Keratinocyte (primary cell): ENCODE results near the gene TPCN1. TPM values are rescaled to one million over a fixed set of nuclear protein-coding genes. Genes with fewer than 3 reads are reported as not detected.

ENCODE experiments used
- DNase-seq: peaks from one replicate; pipeline ENCODE4 v3.0.0-alpha.2; 2011; ENCODE audit warnings: low read depth, missing footprints, low spot score
- FAIRE-seq: peaks from 2 replicates; lab custom pipeline; 2011; peaks lifted over from hg19 to GRCh38; lab: Jason Lieb, UNC
- H2AFZ ChIP-seq: 2 replicates; pipeline ENCODE4 v1.6.0; 2012; ENCODE audit warnings: low read length, control low read depth, inconsistent platforms; ENCODE audit not compliant: control insufficient read depth
- H3K27ac ChIP-seq: 2 replicates; pipeline ENCODE4 v1.5.1; 2011; ENCODE audit warnings: low read length; ENCODE audit not compliant: control insufficient read depth, insufficient read depth
- H3K27me3 ChIP-seq: 3 replicates; pipeline ENCODE4 v1.6.0; 2011; ENCODE audit warnings: low read length; ENCODE audit not compliant: control insufficient read depth, insufficient read depth; ENCODE audit errors: extremely low read depth
- H3K36me3 ChIP-seq, 2 experiments: 2 replicates in 1 of 2; 3 replicates in 1 of 2; pipeline ENCODE4 v1.5.1; 2011; ENCODE audit warnings: low read length in 2 of 2, mild to moderate bottlenecking in 1 of 2; ENCODE audit not compliant: control insufficient read depth in 2 of 2, insufficient read depth in 2 of 2; ENCODE audit errors: extremely low read depth in 1 of 2
- H3K4me1 ChIP-seq: 3 replicates; pipeline ENCODE4 v1.5.1; 2011; ENCODE audit warnings: low read length; ENCODE audit not compliant: control insufficient read depth, insufficient read depth; ENCODE audit errors: extremely low read depth
- H3K4me2 ChIP-seq: 3 replicates; pipeline ENCODE4 v1.6.0; 2011; ENCODE audit warnings: low read depth, low read length; ENCODE audit not compliant: control insufficient read depth, insufficient read depth; ENCODE audit errors: extremely low read depth
- H3K4me3 ChIP-seq, 3 experiments: fragments of 200-600 bp in 1 of 3; sonication (generic) in 1 of 3; 2 replicates in 2 of 3; 3 replicates in 1 of 3; pipeline ENCODE4 v1.5.1; 2011 to 2016; ENCODE audit warnings: low read length in 3 of 3, mild to moderate bottlenecking in 3 of 3, control low read depth in 2 of 3, inconsistent platforms in 1 of 3, low read depth in 1 of 3, mixed read lengths in 1 of 3, mixed run types in 1 of 3, moderate library complexity in 1 of 3; ENCODE audit not compliant: control insufficient read depth in 2 of 3, insufficient read depth in 2 of 3; ENCODE audit errors: extremely low read depth in 1 of 3
- H3K79me2 ChIP-seq: 2 replicates; pipeline ENCODE4 v1.6.0; 2012; ENCODE audit warnings: low read length; ENCODE audit not compliant: control insufficient read depth, insufficient read depth
- H3K9ac ChIP-seq: 3 replicates; pipeline ENCODE4 v1.6.0; 2011; ENCODE audit warnings: low read length; ENCODE audit not compliant: control insufficient read depth, insufficient read depth; ENCODE audit errors: extremely low read depth
- H3K9me1 ChIP-seq: 3 replicates; pipeline ENCODE4 v1.6.0; 2011; ENCODE audit warnings: low read length; ENCODE audit not compliant: control insufficient read depth, insufficient read depth; ENCODE audit errors: extremely low read depth
- H3K9me3 ChIP-seq: 2 replicates; pipeline ENCODE4 v1.5.1; 2012; ENCODE audit warnings: low read depth, low read length; ENCODE audit not compliant: control insufficient read depth
- H4K20me1 ChIP-seq: 3 replicates; pipeline ENCODE4 v1.6.0; 2011; ENCODE audit warnings: low read length; ENCODE audit not compliant: control insufficient read depth, insufficient read depth; ENCODE audit errors: extremely low read depth
- CTCF ChIP-seq, 3 experiments: IDR thresholded peaks in 1 of 3; conservative IDR thresholded peaks in 1 of 3; optimal IDR thresholded peaks in 1 of 3; 2 replicates in 2 of 3; 3 replicates in 1 of 3; pipeline versions ENCODE3 to v1.5.1; 2011; ENCODE audit warnings: low read length in 3 of 3, mild to moderate bottlenecking in 3 of 3, moderate library complexity in 2 of 3, control low read depth in 1 of 3, inconsistent platforms in 1 of 3; ENCODE audit not compliant: insufficient read depth in 2 of 3; ENCODE audit errors: extremely low read depth in 1 of 3
- EZH2 ChIP-seq: IDR thresholded peaks from one replicate; pipeline ENCODE4 v1.6.1; 2012; ENCODE audit warnings: inconsistent platforms, mild to moderate bottlenecking, low read length, moderate library complexity
- dilution Hi-C: fragments of 300-500 bp; cut with MboI; formaldehyde crosslinking; loops from one replicate; pipeline ENCODE4 v1.7.0; 2020; ENCODE audit warnings: low sequenced_read_pairs; ENCODE audit not compliant: extremely low pct_ligation_motif_present
- polyA plus RNA-seq, 5 experiments: library from polyadenylated mRNA; depleted of rRNA in 3 of 5; stranded (reverse) in 3 of 5; stranded (forward) in 1 of 5; unstranded in 1 of 5; fragments of >200 nt; gene quantifications; 1 replicate in 1 of 5; 2 replicates in 3 of 5; 3 replicates in 1 of 5; pipeline versions ENCODE4 v1.2.1 to v1.2.3, GENCODE V29; 2011 to 2012; ENCODE audit warnings: missing spikeins in 2 of 5, low read depth in 1 of 5, low replicate concordance in 1 of 5

Gene TPCN1
- polyA plus RNA-seq, 1 donor (not counting 4 experiments of a cell fraction or from before 2014, with no cell fraction given), result 6.8 TPM

DNA sequence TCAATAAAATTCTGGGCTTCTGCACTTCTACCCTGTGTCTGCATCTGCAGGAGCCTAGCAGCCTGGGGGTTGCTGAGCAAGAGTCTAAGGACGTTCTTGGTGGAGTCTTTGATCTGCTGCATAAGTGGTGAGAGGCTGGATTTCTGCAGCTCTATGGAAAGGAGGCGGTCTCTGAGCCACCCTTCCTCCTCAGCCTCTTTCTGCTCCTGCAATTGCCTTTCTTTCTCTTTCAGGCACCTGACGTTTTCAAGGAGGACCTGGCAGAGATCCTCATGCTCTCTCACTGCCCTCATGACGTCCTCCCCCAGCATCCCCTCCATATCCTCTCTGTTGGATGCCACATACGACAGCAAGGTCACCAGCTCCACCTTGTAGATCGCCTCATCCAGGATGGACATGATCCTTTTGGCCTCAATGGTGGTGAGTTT is 13.6 kb upstream of the TPCN1 start:
- dilution Hi-C loops, result no loop called here
- H3K27ac ChIP-seq, result no peak overlapping the region
- H2AFZ ChIP-seq, result no peak overlapping the region
- FAIRE-seq (no peak), DNase-seq (no peak)
- H3K36me3 ChIP-seq, result no peaks in the 10 kb centered on the region
- no peaks in the 10 kb centered on the region for H3K4me1 ChIP-seq
- no peak overlapping the region for H3K9ac ChIP-seq
- no peak for TF ChIP-seq CTCF (optimal IDR thresholded peaks at IDR 0.05 in 1 of 3, IDR thresholded peaks at IDR 0.05 in 1 of 3, conservative IDR thresholded peaks at IDR 0.05 in 1 of 3; ENCODE audit: extremely low read depth in 1 of 3, insufficient read depth in 2 of 3, low read length in 3 of 3)
- no peak for TF ChIP-seq EZH2
- no peak overlapping the region for H3K4me2 ChIP-seq
- no peaks in the 10 kb centered on the region for H3K9me1 ChIP-seq
- no peaks in the 10 kb centered on the region for H3K27me3 ChIP-seq
- H3K4me3 ChIP-seq, result no peak overlapping the region
- no peaks in the 10 kb centered on the region for H3K9me3 ChIP-seq
- H4K20me1 ChIP-seq, result no peaks in the 10 kb centered on the region
- H3K79me2 ChIP-seq, result no peaks in the 10 kb centered on the region

- no peaks in the 10 kb centered on the region for H3K4me1 ChIP-seq
- DNase-seq (no peak), FAIRE-seq (no peak)
- H3K27me3 ChIP-seq, result no peaks in the 10 kb centered on the region
- no peak overlapping the region for H3K4me3 ChIP-seq
- no peaks in the 10 kb centered on the region for H3K9me3 ChIP-seq
- H3K79me2 ChIP-seq, result no peaks in the 10 kb centered on the region
- dilution Hi-C loops, result no loop called here
- H4K20me1 ChIP-seq, result no peaks in the 10 kb centered on the region
- TF ChIP-seq CTCF (optimal IDR thresholded peaks at IDR 0.05 in 1 of 3, IDR thresholded peaks at IDR 0.05 in 1 of 3, conservative IDR thresholded peaks at IDR 0.05 in 1 of 3; ENCODE audit: extremely low read depth in 1 of 3, insufficient read depth in 2 of 3, low read length in 3 of 3), result no peak
- TF ChIP-seq EZH2, result no peak
- H3K36me3 ChIP-seq, result no peaks in the 10 kb centered on the region
- H3K4me2 ChIP-seq, result no peak overlapping the region
- no peak overlapping the region for H3K27ac ChIP-seq
- H3K9me1 ChIP-seq, result no peaks in the 10 kb centered on the region
- H2AFZ ChIP-seq, result no peak overlapping the region
- no peak overlapping the region for H3K9ac ChIP-seq
These were observed 13.0 kb upstream of the TPCN1 start for GRCh38 chr12:113208041-113208934.
